Esophagus squamous epithelium (tissue), 4 donors: ENCODE data around the gene GRIK2.

ENCODE experiments used
- CTCF ChIP-seq, 6 experiments: fragments of 450-650 bp in 4 of 6; fragments of 200-600 bp in 2 of 6; sonication (generic) in 2 of 6; IDR thresholded peaks; one replicate each; pipeline ENCODE4 v1.5.1; 2016 to 2019; ENCODE audit warnings: antibody characterized with exemption in 6 of 6, mild to moderate bottlenecking in 4 of 6, moderate library complexity in 4 of 6
- POLR2A ChIP-seq, 4 donors: fragments of 450-650 bp; IDR thresholded peaks; one replicate each; pipeline ENCODE4 v1.6.1; 2017; ENCODE audit warnings: antibody characterized with exemption in 4 of 4, mild to moderate bottlenecking in 4 of 4, moderate library complexity in 3 of 4

GRCh38 chr6:101614774-101615173 lies 221.3 kb downstream of the GRIK2 start:
- TF ChIP-seq CTCF (IDR thresholded peaks at IDR 0.05), result no peak
- TF ChIP-seq POLR2A (IDR thresholded peaks at IDR 0.05), result no peak
